ENCODE measurements around the gene SLC9C1.
"Not testable (repeated sequence)": the region's sequence is repeated elsewhere in the genome, so short reads cannot be mapped to it uniquely, and the experiment has no call there.

The SLC9C1 gene

DNA sequence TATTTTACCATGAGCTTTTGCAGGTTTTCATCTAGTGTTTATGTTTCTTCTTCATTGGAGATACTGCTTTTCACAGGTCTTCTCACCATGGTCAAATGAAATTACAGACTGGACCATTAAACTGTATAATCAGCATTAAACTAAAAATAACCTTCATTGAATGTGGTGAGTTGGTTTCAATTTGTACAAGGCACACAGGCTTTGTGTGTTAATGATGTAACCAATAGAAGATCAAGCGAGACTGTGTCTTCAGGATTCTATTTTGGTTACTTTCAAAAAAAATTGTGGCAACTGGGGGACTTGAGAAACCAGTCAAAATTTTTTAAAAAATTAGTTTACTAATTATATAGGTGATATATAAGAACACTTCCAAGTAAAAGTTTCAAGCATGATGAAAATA is 106.7 kb downstream of the SLC9C1 start:
- no peak for DNase-seq (ENCODE audit: low spot score)

DNA sequence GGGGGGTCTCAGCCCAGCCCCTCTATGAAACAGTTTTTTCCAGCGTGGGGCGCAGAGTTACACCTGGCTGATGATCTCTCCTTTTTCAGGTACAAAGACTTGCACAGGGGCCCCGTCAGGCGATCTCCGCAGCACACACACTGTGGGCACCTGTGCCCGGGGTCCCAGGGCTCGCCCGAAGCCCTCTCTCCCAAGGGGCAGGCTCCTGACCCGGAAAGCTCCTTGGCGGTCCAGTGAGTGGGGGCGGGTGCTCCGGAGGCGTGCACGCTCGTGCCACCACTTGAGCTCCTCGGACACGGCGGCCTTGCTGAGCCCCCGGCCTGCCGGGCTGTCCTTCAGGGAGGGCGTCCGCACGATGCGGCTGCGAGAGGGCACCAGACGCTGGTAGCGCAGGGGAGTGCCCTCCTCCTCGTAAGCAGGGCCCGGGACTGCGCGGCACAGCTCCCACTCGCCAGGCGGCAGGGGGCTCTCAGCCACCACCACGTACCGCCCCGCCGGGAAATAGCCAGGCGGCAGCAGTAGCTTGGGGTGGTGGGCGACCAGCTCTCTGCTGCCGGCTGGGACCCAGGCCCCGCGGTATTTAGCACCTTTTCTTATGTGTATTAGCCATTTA is 108.5 kb downstream of the SLC9C1 start:
- not testable (repeated sequence) for DNase-seq (ENCODE audit: low spot score)

DNA sequence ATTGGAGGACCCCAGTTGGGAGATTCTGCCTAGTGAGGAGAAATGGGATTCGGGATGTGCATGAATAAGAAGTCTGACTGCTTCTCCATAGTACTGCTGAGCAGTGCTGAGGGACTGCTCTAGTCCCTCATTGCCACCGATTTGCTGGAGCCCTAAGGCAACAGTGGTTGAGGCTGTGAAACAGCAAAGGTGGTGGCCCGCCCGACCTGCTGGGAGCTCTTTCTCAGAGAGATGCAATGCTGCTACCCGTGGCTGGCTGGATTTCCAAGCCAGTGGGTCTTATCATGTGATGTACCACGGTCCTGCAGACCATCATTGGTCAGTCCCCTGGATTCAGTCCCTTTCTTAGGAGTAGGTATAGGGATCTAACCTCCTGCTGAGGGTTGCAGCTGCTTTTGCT is 118.4 kb downstream of the SLC9C1 start:
- no peak for DNase-seq (ENCODE audit: low spot score)

DNA sequence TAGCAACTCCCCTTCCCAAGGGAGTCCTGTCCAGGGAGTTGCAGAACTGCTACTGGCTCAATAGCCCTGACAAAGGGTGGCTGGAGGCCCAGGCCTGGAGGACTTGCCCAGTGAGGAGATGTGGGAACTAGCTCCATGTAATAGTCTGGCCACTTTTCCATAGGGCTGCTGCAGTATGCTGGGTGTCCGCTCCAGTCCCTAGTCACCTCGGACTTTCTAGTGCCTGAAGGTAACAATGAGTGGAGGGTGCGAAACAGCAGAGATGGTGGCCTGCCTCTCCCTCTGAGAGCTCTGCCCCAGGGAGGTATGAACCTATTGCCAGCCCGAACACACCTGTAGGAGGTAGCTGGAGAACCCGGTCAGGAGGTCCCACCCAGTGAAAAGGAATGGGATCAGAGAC is 119.0 kb downstream of the SLC9C1 start:
- DNase-seq (ENCODE audit: low spot score), result no peak

DNA sequence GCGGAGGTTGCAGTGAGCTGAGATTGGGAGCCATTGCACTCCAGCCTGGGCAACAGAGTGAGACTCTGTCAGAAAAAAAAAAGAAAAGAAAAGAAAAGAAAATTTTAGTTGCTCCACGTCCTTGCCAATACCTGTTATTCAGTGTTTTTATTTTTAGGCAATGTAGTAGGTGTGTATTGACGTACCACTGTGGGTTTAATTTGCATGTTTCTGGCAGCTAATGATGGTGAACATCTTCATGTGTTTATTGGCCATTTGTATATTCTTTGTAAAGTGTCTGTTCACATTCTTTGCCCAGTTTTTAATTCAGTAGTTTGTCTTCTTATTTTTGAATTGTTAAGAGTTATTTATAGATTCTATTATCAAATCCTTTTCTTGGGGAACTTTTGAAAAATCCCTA is 122.9 kb downstream of the SLC9C1 start:
- no peak for DNase-seq (ENCODE audit: low spot score)

DNA sequence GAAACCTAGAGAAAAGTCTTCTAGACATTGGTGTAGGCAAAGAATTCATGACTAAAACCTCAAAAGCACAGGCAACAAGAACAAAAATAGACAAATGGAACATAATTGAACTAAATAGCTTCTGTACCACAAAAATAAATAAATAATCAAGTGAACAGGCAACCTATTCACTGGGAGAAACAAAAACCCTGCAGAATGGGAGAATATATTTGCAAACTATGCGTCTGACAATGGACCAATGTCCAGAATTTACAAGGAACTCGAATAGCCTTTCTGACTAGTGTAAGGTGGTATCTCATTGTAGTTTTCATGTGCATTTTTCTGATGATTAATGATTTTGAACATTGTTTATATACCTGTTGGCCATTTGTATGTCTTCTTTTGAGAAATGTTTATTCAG is 124.0 kb downstream of the SLC9C1 start:
- DNase-seq (ENCODE audit: low spot score), result no peak

DNA sequence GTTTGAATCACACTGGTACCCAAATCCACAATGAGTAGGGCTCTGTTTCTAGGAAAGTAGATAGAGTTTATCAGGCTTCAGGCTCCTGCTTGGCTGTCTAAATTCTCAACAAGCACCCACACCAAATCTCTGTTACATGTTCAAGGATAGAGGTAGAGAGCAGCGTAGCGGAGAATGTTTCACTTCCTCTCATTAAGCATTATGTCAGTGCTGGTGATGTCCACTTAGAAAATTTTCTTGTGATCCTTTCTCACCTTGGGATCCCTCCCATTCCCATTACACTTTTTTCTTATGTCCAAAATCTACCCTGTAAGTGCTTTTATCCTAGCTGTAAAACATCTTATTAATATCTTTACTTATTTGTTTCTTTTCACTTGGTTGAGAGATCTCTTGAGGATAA is 126.3 kb downstream of the SLC9C1 start:
- no peak for DNase-seq (ENCODE audit: low spot score)

DNA sequence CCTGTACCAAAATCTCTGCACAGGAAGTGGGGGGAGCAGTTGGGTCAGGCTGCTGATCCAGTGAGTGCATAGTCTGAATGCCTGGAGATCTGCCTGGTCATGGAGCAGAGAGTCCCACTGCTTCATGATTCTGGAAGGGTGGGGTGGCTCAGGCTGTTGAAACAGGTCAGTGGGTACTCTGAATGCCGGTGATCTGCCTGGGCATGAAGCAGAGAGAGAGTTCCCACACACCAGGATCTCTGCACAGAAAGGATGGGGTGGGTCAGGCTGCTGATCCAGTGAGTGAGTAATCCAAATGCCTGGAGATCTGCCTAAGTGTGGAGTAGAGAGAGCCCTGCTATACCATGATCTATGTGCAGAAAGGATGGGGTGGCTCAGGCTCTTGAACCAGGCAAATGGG is 144.9 kb downstream of the SLC9C1 start:
- DNase-seq (ENCODE audit: low spot score), result no peak

DNA sequence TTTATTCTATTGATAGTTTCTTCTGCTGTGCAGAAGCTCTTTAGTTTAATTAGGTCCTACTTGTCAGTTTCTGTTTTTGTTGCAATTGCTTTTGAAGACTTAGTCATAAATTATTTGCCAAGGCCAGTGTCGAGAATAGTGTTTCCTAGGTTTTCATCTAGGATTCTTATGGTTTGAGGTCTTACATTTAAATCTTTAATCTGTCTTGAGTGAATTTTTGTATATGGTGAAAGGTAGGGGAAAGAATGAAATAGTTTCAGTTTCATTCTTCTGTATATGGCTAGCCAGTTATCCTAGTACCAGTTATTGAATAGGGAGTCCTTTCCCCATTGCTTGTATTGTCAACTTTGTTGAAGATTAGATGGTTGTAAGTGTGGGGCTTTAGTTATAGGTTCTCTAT is 150.3 kb downstream of the SLC9C1 start:
- no peak for DNase-seq (ENCODE audit: low spot score)

DNA sequence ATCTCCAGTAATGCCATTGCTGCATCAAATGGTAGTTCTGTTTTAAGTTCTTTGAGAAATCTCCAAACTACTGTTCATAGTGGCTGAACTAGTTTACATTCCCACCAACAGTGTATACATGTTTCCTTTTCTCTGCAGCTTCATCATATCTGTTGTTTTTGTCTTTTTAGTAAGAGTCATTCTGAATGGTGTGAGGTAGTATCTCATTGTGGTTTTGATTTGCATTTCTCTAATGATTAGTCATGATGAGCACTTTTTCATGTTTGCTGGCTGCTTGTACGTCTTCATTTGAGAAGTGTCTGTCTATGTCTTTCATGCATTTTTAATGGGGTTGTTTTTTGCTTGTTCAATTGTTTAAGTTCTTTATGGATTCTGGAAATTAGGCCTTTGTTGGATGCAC is 150.8 kb downstream of the SLC9C1 start:
- no peak for DNase-seq (ENCODE audit: low spot score)

DNA sequence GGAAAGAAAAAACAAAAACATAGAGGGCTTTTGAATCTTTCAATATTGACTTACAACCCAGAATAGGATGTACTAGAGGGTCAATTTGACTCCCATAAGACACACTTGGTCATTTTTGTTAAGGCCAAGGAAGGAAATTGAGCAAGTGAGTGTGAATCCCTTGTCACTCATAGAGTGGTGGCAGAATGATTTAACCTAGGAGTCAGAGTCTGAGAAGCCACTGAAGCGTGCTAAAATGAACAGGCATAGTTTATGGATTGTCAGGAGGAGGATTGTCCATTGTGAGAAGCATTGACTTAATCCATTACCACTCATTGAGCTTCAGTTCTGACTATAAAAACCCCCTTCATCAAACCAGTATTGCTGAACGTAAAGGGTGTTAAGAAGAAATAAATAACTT is 152.7 kb downstream of the SLC9C1 start:
- DNase-seq (ENCODE audit: low spot score), result no peak

DNA sequence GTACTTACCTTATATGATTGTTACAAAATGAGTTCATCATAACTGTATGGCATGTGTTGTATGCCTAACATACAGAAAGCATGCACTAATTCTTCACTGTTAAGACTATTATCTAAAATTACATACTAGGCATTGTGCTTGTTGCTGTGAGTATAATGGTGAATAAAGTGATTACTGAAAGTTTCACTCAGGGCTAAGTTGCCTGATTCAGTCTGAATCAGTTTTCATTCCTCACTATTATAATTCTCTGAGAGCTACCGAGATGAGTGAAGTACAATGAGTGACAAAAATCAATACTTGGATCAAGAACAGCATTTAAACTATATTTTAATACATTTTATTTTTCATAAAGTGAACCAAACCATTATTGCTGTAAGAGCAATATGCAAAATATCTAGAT is 153.4 kb downstream of the SLC9C1 start:
- DNase-seq (ENCODE audit: low spot score), result no peak

DNA sequence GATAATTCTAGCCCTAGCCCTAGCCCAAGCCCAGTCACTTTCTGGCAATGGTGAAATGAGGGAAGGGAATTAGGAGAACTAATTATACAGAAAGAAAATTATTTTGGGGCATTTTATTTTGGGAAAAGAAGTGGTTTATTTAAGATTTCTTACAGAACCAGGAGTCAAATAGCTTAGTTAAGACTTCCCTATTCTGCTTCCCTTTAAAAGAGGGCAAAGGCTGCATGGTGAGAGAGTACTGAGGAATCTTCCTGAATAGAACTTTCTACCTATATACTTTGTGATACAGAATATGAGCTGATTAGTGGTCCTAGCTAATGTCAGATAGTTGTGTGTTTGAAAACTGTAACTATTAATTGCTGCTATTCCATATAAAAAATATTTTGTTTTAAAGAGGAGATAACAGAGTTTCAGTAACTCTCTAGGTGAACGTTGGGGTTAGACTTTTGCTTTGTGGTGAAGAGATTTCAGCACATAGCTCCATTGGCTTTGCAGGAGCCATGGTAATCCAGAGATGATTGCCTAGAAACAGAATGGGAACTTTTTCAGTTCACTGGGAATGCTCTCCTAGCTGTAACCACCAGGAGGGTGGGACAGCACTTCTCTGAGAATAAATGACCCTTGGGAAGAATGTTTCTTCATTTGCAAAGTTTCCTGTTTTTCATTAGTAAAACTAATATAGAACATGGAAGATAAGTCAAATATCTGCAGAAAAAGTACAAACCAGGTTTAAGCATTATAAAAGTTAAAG is 155.6 kb downstream of the SLC9C1 start:
- no peak for DNase-seq (ENCODE audit: low spot score)

DNA sequence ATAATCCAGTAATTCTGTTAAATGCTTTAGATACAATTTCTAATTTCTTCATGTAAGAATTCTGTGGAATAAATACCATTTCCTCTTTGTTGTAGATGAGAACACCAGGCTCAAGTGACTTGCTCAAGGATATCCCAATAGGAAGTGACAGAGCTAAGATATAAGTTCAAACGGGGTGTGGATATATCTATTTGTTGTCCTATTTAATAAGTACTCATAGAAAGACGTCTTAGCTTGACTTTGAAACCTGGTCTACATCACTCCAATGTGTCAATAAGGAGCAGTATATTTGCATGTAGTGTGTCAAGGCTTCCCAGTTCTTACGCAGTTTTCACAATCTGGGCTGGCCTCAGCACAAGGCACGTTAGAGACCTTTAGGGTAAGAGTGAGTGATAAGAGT is 156.2 kb downstream of the SLC9C1 start:
- no peak for DNase-seq (ENCODE audit: low spot score)

DNA sequence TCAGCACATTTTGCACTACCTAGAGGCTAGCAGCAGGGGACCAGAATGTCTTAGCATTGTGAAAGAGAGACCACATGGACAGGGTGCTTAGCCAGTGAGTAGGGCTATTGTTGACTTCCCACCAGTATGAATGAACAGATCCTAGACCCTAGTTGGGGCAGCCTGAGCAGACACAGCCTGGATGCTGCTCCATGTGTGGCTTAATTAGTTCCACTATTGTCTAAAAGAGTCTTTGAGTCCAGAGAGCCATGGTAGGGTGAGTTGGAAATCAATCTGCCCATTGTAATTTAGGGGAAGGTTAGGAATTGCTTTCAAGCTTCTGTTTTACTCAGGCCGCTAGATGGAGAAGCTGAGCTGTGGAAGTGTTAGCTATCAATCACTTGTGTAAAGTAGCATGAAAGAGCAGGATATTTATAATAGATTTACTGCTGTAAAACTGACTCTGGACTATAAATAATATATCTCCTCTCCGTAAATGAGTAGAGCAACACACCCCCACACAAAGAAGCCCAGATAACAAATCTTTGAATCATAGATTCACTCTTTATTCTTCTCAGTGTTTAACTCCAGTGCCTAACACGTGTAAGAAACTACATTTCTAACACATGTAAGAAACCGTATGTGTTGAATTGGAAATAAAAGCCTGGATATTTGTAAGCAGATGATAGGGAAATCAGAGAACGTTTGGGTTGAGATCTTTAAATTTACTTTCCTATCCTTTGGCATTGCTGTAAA is 156.9 kb downstream of the SLC9C1 start:
- DNase-seq (ENCODE audit: low spot score), result peak; percentile 68

DNA sequence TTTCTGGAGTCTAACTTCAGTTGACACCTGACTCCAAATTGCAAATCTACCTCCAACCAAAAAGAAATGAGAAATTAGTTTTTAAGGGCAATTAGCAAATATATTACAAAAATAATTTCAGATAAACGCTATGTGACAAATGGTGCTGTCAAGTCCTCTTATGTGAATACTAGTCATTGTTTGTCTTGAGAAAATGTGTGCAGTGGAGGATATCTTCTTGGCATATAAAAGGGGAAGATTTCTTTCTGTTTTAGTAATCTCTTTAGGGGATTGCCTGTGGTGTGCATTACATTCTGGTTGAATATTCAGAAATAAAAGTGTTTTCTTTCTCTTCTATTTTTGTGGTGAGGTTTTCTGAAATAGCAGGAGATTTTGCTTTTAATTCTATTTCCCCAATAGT is 158.0 kb downstream of the SLC9C1 start:
- DNase-seq (ENCODE audit: low spot score), result no peak

DNA sequence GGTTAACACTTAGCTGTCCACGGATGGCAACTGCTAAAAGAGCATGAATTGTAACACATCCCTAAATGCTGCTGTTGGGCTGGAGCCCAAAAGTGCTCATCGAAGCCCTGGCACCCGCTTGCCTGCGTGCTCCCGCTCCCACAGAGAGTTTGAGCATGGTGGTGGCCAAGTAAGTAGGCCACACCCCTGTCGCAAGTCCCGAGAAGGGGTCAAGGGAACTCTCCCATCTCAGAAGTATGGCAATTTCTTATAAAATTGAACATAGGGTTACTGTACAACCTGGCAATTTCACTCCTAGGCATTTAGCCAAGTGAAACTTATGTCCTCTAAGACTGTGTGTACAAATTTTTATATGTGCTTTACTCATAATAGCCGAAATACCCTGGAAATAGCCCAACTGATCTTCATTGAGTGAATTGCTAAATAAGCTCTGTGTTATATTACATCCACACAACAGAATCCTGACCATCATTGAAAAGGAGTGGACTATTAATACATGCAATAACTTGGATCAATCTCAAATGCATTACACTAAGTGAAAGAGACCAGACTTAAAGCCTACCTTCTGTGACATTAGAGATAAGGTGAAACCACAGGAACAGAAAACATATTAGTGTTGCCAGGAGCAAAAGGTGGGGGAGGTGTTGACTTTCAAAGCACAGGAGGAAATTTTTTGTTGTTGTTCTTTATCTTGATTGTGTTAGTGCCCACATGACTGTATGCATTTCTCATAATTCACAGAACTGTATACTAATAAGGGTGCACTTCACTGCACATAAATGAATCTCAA is 159.5 kb downstream of the SLC9C1 start:
- DNase-seq (ENCODE audit: low spot score), result no peak

DNA sequence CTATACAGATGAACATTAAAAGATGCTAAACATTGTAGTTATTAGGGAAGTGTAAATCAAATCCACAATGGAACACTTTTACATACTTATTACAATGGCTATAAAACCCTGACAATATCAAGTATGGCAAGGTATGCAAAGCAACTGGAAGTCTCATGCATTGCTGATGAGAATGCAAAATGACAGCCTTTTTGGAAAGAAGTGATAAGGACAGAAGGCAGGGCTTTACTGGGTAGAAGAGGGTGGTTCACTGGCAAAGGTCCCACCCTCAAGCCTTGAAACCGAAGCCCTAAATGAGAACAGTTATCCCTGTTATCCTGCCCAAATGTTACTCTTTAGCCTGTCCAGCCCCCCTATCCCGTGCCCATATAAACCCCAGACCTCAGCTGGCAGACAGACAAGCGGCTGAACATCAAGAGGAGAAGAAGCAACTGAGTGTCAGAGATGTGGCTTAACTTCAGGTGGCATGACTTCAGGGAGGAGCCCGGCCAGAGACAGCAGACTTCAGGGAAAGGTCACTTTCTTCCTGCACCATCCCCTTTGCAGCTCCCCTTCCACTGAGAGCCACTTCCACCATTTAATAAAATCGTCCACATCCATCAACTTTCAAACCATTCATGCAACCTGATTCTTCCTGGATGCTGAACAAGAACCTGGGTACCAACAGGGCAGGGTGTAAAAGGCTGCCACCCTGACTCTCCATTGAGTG is 160.2 kb downstream of the SLC9C1 start:
- DNase-seq (ENCODE audit: low spot score), result no peak

DNA sequence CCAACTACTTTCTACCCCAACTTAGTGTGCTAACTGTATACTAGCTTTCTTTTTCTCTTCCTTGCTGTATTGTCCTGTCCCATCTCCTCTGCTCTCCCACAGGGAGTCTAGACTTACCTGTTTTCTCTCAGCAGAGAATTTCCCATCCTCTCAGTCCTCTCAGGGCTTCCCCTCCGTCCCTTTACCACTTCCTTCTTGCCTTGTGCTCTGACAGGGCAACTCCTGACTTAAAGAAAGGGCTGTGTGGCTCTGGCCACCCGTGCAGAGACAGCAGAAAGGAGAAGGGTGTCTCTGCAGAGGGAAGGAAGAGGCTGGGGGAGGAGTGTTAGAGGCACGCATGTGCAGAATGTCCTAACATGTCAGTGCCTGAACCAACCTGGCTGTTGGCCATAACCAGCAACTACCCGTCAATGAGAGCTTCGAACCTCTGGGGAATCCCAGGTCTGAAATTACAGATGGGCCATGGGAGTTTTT is 161.0 kb downstream of the SLC9C1 start, which contains the start of gene GCSAM:
Gene GCSAM, minus strand, starts transcription at position 274 of the 474 bp plus-strand sequence. Its CDS starts 128 bp downstream, at position 146.
- DNase-seq (ENCODE audit: low spot score), result peak; percentile 38

DNA sequence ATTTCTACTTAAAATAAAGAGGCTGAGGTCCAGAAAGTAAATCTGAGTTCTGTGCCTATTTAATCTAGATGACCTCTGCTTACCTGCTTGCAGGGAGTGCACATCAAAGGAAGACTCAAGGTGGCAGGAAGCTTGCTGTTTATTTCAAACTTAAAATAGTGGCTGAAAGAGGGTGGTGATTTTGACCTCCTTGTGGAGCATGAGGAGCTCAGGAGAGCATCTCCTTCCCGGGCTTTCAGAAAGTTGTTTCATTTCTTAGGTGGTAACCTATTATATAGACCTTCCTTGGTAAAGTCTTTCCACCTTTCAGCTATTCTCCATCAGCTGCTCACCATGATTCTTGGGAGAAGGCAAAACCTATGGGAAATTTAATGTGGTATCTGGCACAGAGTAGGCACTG is 161.5 kb downstream of the SLC9C1 start:
- DNase-seq (ENCODE audit: low spot score), result no peak

DNA sequence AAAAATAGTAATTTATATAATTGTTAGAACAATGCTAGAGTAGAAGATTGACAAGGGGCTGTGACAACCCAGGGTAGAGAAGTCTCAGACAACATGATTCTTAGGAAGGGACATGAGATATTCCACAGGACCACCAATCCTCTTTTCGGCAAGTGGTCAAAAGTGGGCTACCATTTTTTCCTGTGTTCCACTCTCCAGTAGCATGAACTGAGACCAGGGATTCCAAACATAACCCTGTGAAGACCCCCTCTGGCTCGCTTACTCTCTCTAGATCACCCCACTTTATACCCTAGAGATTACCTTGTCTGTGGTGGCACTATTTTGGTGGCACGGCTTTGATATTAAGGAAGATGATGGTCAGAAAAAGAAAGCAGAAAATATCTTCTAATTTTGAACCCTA is 161.9 kb downstream of the SLC9C1 start:
- no peak for DNase-seq (ENCODE audit: low spot score)

DNA sequence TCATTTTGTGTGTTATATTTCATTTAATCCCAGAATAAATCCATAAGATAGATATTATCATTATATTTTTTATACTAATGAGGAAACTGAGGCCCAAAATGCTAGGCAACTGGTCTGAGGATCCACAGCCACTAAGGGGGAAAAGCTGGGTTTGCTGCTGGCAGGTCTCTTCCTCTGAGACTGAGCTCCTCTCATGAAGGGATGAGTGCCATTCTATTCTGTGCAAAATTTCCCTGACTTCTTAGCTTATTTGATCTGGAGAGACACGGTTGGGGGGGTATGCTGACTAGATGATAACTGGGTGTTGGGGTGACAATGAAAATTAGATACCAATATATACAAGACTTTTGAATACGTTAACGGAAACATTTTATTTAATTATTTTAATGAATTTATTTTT is 162.9 kb downstream of the SLC9C1 start:
- DNase-seq (ENCODE audit: low spot score), result no peak

All from putamen (tissue), 1 donor.